Choroid plexus epithelial cell (primary cell): Measurements from ENCODE around the gene NEMP2.

Source experiments
- DNase-seq: peaks from one replicate; pipeline ENCODE4 v3.0.0-alpha.2; 2010; ENCODE audit warnings: low read depth
- H3K4me3 ChIP-seq: 2 replicates; pipeline ENCODE4 v1.5.1; 2011; ENCODE audit warnings: low read depth, mild to moderate bottlenecking, control low read depth, low read length, moderate library complexity
- CTCF ChIP-seq: conservative IDR thresholded peaks from 2 replicates; pipeline ENCODE4 v1.5.1; 2011; ENCODE audit warnings: low read depth, mild to moderate bottlenecking, control low read depth, inconsistent platforms, low read length, moderate library complexity

Gene NEMP2

GRCh38 chr2:190466819-190467446 is 67.6 kb downstream of the NEMP2 start:
- DNase-seq = no peak
- no peak for TF ChIP-seq CTCF
- no peak overlapping the region for H3K4me3 ChIP-seq

- no peak overlapping the region for H3K4me3 ChIP-seq
- TF ChIP-seq CTCF = no peak
- no peak for DNase-seq
These were observed 69.5 kb downstream of the NEMP2 start for GRCh38 chr2:190465060-190465459.

- H3K4me3 ChIP-seq = no peak overlapping the region
- DNase-seq = no peak
- no peak for TF ChIP-seq CTCF
These were observed 71.9 kb downstream of the NEMP2 start for GRCh38 chr2:190462611-190463010.

GRCh38 chr2:190462181-190462580 is 72.3 kb downstream of the NEMP2 start:
- no peak for DNase-seq
- TF ChIP-seq CTCF = no peak
- no peak overlapping the region for H3K4me3 ChIP-seq

- no peak for TF ChIP-seq CTCF
- H3K4me3 ChIP-seq = no peak overlapping the region
- no peak for DNase-seq
These were observed 74.0 kb downstream of the NEMP2 start for GRCh38 chr2:190460487-190460886.

GRCh38 chr2:190459881-190460280 is 74.6 kb downstream of the NEMP2 start:
- DNase-seq = no peak
- no peak overlapping the region for H3K4me3 ChIP-seq
- TF ChIP-seq CTCF = no peak

- H3K4me3 ChIP-seq = no peak overlapping the region
- no peak for TF ChIP-seq CTCF
- no peak for DNase-seq
These were observed 76.0 kb downstream of the NEMP2 start for GRCh38 chr2:190458352-190459107.
